Kidney tubule cell (primary cell): ENCODE results near the gene ANKH.
"Not testable (repeated sequence)": the region's sequence is repeated elsewhere in the genome, so short reads cannot be mapped to it uniquely, and the experiment has no call there.

Source experiments
- DNase-seq: peaks from one replicate; pipeline ENCODE4 v3.0.0-alpha.2; 2018; ENCODE audit warnings: low spot score

Gene ANKH

DNA sequence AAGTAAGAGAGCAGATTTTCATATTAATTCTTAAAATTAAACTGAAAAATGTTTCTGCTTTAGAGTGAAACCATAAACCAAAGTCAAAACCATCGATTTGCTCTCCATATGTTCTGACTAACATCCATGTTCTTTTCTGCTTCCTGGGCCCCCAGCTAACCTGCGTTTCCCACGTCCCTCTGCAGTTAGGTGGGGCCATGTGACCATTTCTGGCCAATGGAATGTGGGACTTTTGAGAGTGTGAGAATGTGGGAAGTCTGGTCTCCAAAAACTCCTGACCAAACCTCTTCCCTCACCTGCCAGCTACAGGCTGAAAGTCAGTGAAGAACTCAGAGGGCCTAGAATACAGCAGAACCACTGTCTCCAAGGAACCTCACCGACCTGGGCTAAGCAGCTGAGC lies 44.9 kb downstream of the ANKH start:
- DNase-seq, result no peak

DNA sequence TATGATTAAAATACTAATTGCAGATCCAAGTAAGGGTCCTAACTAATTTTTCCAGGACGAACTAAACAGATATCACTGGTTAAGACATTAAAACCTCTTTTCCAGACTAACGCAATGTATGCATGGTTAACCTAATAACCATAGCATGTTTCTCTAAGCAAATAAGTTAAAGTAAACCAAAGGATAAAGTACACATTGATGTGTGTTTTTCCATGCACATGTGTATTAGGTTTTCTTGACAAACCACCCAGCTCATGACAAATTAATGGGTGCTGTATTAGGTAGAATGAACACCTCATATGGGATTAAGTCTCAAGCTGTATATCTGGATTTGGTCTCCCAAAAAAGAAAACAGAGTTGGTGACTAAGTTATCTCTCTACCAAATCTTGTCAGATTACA lies 45.6 kb downstream of the ANKH start:
- no peak for DNase-seq

DNA sequence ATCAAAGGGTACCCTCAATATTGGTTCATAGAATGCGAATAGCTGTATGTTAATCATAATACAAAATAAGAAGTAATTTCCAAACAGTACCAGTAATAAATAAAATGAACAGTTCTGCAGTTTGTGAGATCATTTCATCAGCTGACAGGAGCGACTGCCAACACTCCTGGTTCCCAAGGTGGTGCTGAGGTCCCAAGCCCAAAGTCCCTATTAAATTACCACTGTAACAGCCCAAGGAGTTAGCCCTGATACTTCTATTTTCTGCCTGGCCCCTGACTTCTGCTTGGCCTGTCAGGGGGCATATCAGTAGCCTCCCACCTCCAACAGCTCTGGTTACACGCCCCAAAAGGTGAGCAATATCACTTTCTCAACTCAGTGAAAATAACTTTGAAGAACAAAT lies 47.1 kb downstream of the ANKH start:
- DNase-seq, result no peak

DNA sequence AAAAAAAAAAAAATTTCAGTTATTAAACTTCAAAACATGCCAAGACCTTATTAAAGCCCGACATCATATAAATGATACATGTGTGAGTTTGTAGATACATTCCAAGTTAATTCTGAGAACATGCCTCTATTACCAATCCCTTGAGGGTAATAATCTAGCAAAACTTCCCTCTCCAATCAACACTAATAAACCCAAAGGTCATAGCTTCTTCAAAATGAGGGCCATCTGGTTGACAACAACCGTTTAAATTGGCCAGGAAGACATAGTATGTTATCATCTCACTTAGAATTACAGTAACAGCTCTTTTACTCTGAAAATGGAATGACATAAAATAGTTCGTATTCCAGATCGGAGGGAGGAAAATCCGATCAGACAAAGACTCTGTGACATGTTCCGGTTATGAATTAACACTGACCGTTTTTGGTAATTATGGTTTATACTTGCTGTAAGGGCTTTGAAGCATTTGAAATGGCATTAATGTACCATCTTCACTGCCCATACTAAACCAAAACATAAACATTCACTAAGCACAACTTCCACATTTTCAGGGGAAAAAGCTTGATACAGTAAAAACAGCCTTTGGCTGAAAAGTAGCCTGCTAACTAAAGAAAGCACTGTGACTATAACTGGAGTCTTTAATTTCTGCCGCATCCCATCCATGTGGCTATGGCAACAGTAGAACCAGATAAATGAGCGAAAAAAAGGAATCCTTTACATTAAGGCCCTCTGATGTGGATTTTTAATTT lies 50.3 kb downstream of the ANKH start:
- no peak for DNase-seq

DNA sequence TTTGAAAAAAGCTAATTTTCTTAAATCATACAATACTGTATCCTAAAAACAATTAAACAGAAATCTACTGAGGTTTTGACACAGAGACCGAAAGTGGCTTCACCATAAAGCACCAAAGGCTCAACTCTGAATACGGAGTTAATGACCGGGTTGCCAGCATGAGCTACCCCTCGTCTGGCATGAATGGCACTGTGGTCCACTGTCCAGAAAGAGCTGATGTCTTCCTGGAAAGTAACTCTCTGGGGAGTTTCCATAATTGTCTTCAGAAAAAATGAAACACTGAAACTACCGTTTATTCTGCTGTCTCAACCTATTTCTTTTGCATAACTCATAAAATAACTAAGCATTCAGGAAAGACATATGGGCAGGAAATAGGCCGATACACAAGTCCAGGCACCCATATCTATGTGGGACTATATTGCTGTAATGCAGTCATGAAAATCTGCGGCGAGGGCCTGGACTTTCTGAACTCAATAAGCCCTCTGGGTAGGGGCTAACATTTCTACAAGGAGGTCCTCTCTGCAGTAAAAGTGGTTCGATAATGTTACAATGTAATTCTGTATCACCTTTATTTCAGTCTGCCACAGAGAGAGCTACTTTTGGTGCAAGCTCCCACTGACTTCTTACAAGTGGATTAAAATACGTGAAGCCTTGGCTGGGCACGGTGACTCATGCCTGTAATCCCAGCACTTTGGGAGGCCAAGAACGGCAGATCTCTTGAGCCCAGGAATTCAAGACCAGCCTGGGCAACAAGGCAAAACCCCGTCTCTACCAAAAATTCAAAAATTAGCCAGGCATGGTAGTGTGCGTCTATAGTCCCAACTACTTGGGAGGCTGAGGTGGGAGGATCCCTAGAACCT lies 52.4 kb downstream of the ANKH start:
- DNase-seq, result no peak

DNA sequence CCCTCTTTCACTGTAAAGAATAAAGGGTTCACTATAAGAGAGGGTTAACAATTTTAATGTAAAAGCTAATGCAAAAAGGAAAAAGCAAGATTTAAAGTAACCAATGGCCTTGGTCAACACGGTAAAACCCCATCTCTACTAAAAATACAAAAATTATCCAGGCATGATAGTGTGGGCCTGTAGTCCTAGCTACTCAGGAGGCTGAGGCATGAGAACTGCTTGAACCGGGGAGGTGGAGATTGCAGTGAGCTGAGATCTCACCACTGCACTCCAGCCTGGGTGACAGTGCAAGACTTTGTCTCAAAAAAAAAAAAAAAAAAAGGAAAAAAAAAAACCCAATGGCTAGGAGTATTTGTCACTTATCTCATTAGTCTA lies 53.8 kb downstream of the ANKH start:
- DNase-seq, result not testable (repeated sequence)

DNA sequence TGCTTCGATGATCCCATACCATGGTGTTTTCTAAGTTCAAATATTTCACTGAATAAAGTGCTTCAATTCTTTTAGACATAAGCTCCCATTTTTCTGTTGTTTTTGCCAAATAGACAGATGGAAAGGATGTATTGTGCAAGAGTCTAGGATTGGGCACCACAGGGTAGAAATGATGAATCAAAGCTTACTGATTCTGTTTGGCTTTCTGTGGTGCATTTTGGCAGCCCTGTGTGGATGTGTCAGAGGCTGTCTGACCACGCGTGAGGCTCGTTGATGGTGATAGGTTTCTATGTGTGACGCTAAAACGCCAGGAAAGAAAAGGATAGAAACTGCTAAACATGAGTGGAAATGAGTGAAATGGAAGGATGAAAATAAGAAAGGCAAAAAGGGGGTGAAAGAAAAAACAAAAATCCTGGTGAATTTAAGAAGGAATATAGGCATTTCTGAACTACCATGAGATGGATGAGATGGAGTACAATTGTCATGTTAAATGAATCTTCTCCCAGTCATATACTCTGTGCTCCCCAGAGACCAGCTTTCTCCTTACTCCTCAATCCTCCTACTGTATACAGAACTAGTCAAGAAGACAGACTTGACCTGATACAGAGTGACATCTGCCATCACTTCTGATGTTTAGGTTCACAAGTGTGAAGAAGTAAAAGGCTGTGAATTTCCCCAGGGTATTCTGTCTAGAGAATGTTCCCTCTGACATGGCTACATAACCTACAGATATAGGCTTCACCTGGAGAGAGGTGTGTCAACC lies 54.4 kb downstream of the ANKH start:
- peak; percentile 58 for DNase-seq

DNA sequence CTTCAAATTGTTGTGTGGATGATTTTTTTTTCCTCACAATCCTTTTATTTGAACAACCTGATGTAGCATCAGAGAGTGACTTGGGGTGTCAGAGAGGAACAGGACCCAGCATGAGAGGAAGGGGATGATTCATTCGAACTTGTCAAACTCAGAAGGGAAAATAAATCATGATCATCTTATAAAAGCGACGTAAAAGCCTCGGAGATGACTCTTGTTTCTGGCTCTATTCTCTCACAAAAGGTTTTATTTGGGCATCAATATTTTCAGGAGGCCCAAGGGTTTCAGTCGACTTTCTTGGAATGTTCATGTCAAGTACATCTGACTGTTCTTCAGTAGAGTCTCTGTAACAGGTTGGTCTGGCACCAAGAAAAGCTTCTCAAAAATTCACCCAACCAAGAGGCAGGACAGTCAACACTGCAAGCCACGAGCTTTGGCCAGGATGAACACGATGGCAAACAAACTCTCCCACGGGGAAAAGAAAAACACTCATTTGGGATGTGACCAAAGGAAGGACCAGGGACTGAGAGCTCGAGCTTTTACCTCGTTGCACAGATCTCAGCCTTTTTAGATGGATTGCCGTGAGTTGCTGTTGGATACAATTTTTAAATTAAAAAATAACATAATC lies 55.1 kb downstream of the ANKH start:
- no peak for DNase-seq

DNA sequence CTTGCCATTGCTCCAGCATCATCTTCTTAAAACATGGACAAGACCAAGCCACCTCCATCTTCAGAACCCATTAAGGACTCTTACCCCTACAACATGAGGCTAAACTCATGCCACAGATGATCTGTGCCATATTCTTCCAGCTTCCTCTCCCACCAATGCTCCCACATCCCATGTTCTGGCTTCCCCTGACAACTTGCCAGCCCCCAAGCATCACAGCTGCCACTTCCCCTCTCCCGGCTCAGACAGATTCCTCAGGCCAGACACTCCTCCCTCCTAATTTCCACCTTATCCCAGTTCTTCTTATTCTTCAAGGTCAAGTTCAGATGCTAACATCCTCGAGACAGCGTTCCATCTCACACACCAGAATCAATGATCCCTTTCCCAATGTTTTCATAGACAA lies 57.8 kb downstream of the ANKH start:
- no peak for DNase-seq

DNA sequence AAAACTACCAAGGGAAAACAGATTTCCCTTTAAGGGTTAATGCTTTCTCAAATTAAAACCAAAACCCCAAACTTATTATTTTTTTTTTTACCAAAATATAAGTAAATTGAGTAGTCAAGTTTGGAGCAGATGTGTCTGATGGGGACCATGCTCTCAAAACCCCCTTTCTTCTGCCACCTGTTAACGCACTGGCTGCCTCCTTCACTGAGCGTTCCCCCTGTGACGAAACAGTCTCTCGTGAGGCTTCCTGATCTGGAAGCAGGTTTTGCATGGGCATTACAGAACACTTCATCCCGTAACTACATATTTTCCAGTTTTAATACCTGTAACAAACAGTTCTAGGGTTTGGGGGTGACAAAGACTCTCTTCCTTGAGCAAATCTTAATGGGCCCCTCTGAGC lies 59.4 kb downstream of the ANKH start:
- DNase-seq, result no peak

DNA sequence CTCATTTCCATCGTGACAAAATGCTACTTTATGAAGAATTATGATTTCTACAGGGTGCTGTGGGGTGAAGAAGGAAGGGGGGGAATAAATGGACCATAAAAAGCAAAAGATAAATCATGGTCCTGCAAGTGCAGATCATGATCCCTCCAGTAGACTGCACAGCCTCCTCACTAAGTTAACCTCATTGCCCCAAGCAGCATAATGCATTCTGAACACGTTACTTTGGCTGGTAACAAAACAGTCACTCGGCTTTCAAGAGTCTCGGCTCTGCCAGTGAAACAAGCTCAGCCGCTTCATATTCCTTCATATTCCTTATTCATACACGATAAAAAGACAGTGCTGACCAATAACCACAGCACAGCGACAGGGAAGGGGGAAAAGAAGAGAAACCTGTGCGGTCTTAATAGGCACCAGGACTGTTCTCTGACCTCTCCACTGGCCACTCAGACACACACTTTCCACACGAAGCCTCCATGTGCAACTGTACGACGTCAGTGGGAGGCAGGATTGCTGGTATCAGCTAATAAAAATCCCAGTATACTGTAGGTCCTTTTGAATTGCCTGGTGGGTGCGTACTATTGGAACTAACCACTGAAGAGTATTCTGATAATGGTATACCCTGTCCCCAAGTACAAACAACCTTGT lies 60.5 kb downstream of the ANKH start:
- no peak for DNase-seq

DNA sequence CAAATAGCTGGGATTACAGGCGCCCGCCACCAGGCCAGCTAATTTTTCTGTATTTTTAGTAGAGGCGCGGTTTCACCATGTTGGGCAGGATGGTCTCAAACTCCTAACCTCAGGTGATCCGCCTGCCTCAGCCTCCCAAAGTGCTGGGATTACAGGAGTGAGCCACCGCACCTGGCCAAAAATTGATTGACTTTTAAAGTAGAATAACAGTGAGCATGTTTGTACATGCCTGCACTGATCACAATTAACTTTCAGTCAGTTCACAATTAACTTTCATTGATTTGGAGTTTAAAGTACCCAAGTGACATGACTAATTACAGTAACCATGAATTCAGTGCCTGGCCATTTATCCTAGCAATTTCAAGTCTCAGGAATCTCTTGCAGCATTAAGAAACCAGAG lies 61.3 kb downstream of the ANKH start:
- DNase-seq, result no peak

DNA sequence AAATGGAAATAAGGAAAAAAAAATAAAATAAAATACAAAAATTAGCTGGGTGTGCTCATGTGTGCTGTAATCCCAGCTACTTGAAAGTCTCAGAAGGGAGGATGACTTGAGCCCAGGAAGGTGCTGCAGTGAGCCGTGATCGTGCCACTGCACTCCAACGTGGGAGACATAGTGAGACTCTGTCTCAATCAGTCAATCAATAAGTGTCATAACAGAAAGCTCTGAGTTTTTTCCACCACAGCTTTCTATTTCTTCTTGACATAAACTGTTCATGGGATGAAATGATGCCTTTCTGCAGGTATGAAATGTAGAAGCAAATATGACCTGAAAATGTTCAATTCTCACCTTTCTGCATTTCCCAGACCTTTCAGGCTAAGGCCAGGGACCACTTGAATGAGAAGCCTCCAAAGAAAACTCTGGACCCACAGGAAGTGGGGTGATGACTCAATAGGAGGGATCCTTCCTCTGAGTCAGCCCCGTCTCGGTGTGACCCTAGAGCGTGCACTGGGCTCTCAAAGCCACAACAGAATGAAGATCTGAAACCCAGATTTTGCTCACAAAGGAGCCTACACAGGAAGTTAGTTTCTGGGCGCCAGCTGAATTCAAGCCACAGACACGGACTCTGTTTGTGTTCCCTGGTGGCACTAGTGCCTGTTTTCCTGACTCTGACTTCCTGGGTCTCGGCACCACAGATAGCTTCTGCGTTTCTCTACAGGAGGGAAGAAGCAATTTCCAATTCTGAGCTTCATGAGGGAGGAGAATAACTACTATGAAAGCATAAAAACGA lies 62.0 kb downstream of the ANKH start:
- DNase-seq, result peak; percentile 84

DNA sequence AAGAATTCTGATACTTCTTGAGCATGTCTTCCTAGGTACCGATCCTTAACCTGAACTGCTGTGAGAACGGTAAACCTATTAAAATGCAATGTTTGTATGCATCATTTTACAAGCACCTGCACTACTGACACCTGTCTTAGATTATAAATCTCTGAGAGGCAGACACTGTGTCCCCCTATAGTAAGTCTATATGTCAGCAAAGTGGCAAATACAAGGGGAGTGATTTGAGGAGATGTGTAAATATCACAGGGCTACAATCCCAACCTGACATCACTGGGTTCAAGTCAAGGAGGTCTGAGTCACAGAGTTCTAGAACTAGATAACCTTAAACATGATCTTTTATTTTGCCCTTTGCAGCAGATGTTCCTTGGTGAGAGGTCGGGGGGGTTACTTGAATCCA lies 64.1 kb downstream of the ANKH start:
- no peak for DNase-seq

DNA sequence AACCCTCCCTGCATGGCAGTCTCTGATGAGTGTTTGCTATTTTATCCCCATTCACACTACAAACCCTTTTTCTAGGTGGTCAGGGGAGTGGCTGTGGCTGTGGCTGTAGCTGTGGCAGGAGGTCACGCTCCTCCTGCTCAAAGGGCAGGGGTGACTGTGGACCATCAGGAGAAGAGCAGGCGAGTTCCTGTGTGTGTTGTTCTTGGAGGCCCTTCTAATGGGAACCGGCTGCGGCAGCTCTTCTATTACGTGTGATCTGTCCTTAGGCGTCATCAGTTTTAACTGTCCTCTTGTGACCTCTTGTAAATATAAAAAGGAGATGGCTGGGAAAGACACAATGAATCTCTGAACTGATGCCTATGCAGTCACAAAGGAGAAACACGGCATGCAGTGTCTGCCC lies 65.1 kb downstream of the ANKH start:
- no peak for DNase-seq

DNA sequence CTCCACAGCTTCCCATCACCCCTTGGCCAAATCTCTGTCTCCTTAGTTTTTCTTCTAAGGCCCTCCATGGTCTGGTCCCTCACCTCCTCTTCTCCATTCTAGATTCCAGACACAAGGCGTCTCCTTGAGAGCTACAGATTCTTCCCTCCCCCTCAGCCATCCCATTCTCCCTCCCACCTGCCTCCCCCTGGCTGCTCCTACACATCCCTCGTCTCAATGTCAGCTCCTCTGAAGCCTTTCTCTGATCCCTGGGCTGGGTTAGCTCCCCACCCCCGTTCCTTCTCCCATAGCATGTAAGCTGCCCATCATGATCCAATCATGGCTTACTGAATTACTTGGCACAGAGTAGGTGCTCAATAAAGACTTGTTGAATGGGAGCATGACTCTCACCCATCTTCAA lies 69.0 kb downstream of the ANKH start:
- no peak for DNase-seq

DNA sequence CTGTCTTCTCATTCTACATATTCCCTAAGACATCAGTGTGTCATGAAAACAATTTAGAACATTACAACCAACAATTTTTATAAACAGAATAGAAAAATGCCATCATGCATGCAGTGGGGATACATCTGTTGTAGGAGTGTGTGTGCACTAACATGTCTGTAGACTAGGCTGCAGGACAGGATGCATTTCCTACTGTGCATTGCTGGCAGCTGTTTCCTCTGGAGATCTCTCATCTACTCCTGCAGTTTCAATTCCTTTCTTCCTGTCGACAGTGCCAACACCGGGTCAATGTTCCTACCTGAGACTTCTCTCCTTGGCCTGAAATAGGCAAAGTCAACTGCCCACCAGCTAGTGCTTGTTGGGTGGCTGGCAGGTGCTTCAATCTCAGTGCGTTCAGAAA lies 69.8 kb downstream of the ANKH start:
- no peak for DNase-seq

DNA sequence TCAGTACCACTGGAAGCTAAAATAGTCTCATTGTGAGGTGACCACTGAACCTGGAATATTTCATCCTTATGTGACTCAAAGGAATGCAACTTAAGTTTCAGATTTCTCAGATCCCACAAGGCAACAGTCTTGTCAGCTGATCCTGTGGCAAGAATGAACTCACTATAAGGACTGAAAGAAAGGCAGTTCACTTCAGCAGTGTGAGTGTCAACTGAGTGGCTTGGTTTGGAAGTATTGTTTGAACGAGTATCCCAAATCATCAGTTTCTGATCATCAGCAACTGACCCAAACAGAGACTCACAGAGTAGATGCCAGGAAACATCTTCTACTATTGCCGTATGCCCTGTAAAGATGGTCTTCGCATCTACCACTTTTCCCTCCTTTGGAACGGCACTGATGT lies 74.2 kb downstream of the ANKH start:
- DNase-seq, result peak; percentile 28

DNA sequence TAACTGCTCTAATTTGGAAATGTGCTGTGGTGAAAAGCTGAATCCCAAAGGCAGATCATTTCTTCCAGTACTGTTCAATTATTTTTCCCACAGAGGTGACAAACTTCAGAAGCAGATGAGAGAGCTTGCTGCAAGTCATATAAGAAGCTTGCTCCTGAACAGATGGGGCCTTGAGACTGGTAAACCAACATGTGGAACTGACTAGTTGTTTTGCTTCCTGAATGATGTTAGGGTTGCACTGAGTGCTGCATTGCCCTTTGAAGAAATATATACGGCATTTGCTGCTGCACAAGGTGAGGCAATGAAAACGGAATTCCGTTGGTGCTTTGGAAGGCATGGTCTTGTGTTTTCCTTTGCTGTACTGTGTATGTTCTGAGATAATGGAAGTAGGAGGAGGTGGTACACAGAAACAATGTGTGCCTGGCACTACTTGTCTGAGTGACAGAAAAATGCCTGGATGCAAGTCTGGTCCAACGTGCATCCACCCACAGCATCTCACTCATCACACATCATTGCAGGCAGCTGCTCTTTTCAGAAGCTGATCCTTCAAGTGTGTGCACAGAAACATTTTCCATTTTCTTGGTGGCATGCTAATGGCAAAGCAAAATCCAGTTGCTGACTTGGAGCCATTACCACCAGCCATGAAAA lies 76.9 kb downstream of the ANKH start:
- DNase-seq, result no peak

DNA sequence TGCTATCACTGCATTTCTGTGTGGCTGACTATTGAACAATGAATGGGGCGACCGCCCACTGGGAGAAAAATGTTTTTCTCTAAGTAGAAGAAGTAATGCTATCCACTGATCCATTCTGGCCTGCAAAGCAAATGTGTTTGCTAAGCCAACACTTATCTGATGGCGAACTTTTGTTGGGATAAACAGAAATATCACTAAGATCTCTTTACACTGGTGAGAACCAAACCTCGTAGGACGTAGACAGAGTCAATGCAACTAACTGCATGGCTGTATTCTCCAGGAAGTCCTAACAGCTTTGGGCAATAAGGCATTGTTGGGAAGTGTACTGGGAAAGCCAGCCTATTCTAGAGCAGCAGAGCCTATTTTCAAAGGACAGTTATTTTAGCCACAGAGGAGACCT lies 77.7 kb downstream of the ANKH start:
- DNase-seq, result no peak

DNA sequence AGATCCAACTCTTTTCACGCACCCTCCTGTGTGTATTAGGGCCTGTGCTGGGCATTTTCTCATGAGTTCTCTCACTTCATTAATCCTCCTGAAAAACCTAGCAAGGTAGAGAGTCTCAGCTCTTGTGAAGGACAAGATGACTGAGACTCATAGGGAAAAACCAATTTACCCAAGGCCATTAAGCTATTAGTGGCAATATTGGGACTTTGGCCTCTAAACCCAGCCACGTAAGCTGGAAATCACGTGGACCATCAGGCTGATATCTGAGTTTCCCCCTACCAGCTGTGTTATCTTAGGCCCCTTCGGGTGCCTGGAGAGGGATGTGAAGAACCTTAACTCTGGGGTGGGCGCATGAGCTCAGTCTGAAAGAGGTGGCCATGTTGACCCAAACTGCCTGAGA lies 80.7 kb downstream of the ANKH start:
- DNase-seq, result no peak
